Measurements from ENCODE around the gene NEB. TPM values are rescaled to one million over a fixed set of nuclear protein-coding genes. Genes with fewer than 3 reads are reported as not detected.
"Not testable (repeated sequence)": the region's sequence is repeated elsewhere in the genome, so short reads cannot be mapped to it uniquely, and the experiment has no call there.

Gene NEB
- total RNA-seq, 1 donor from 2014 or later = 0.64 TPM

GRCh38 chr2:151562398-151562797, 171.9 kb downstream of the NEB start:
- no peak for DNase-seq (ENCODE audit: low spot score)

- DNase-seq (ENCODE audit: low spot score) = no peak
Measured at GRCh38 chr2:151560289-151560688, 174.0 kb downstream of the NEB start.

- DNase-seq (ENCODE audit: low spot score) = not testable (repeated sequence)
Measured at GRCh38 chr2:151559431-151559830, 174.8 kb downstream of the NEB start.

GRCh38 chr2:151557883-151558282, 176.4 kb downstream of the NEB start:
- not testable (repeated sequence) for DNase-seq (ENCODE audit: low spot score)

GRCh38 chr2:151556121-151556520, 178.2 kb downstream of the NEB start:
- DNase-seq (ENCODE audit: low spot score) = no peak

GRCh38 chr2:151552287-151552686, 182.0 kb downstream of the NEB start:
- DNase-seq (ENCODE audit: low spot score) = no peak

GRCh38 chr2:151551556-151551955, 182.7 kb downstream of the NEB start:
- no peak for DNase-seq (ENCODE audit: low spot score)

- DNase-seq (ENCODE audit: low spot score) = no peak
Measured at GRCh38 chr2:151549191-151549590, 185.1 kb downstream of the NEB start.

GRCh38 chr2:151544449-151544848, 189.8 kb downstream of the NEB start:
- no peak for DNase-seq (ENCODE audit: low spot score)

- no peak for DNase-seq (ENCODE audit: low spot score)
Measured at GRCh38 chr2:151543876-151544275, 190.4 kb downstream of the NEB start.

- no peak for DNase-seq (ENCODE audit: low spot score)
Measured at GRCh38 chr2:151534001-151534400, 200.3 kb downstream of the NEB start.

- no peak for DNase-seq (ENCODE audit: low spot score)
Measured at GRCh38 chr2:151533127-151533526, 201.1 kb downstream of the NEB start.

GRCh38 chr2:151526572-151527090, 207.6 kb downstream of the NEB start:
- DNase-seq (ENCODE audit: low spot score) = no peak

- no peak for DNase-seq (ENCODE audit: low spot score)
Measured at GRCh38 chr2:151525821-151526373, 208.4 kb downstream of the NEB start.

GRCh38 chr2:151523850-151524249, 210.4 kb downstream of the NEB start:
- DNase-seq (ENCODE audit: low spot score) = no peak

- DNase-seq (ENCODE audit: low spot score) = no peak
Measured at GRCh38 chr2:151522556-151522955, 211.7 kb downstream of the NEB start.

- no peak for DNase-seq (ENCODE audit: low spot score)
Measured at GRCh38 chr2:151520976-151521375, 213.3 kb downstream of the NEB start.

GRCh38 chr2:151518802-151519201, 215.5 kb downstream of the NEB start:
- no peak for DNase-seq (ENCODE audit: low spot score)

GRCh38 chr2:151508519-151508918, 225.8 kb downstream of the NEB start:
- no peak for DNase-seq (ENCODE audit: low spot score)

GRCh38 chr2:151506170-151506569, 228.1 kb downstream of the NEB start:
- no peak for DNase-seq (ENCODE audit: low spot score)

GRCh38 chr2:151498178-151498577, 236.1 kb downstream of the NEB start:
- DNase-seq (ENCODE audit: low spot score) = no peak

- DNase-seq (ENCODE audit: low spot score) = no peak
Measured at GRCh38 chr2:151491496-151491895, 242.8 kb downstream of the NEB start.

- DNase-seq (ENCODE audit: low spot score) = no peak
Measured at GRCh38 chr2:151490276-151490675, 244.0 kb downstream of the NEB start.

GRCh38 chr2:151486053-151486452, 248.2 kb downstream of the NEB start:
- no peak for DNase-seq (ENCODE audit: low spot score)
